NCI-H446 treated with DMSO at 0.1 percent for 48 hours (cell line): ENCODE measurements around the gene ADCY4.
"Not testable (repeated sequence)": the region's sequence is repeated elsewhere in the genome, so short reads cannot be mapped to it uniquely, and the experiment has no call there.

Experiments
- DNase-seq: peaks from one replicate; lab custom pipeline; 2025; lab: John Stamatoyannopoulos, UW

ADCY4 gene

GRCh38 chr14:24366721-24367513 lies 32.0 kb upstream of the ADCY4 start:
- peak; percentile 62 for DNase-seq

GRCh38 chr14:24366413-24366720 lies 31.5 kb upstream of the ADCY4 start:
- DNase-seq: no peak

GRCh38 chr14:24365600-24366412 lies 30.9 kb upstream of the ADCY4 start:
- peak; percentile 12 for DNase-seq

- no peak for DNase-seq
These were observed 30.0 kb upstream of the ADCY4 start for GRCh38 chr14:24364841-24365240.

GRCh38 chr14:24363401-24363800 lies 28.5 kb upstream of the ADCY4 start:
- no peak for DNase-seq

- DNase-seq: no peak
These were observed 27.5 kb upstream of the ADCY4 start for GRCh38 chr14:24362241-24362960.

GRCh38 chr14:24361326-24361725 lies 26.5 kb upstream of the ADCY4 start:
- no peak for DNase-seq

- no peak for DNase-seq
These were observed 25.4 kb upstream of the ADCY4 start for GRCh38 chr14:24360281-24360680.

GRCh38 chr14:24356208-24356607 lies 21.3 kb upstream of the ADCY4 start:
- no peak for DNase-seq

GRCh38 chr14:24355009-24355408 lies 20.1 kb upstream of the ADCY4 start:
- DNase-seq: no peak

GRCh38 chr14:24354482-24354825 lies 19.6 kb upstream of the ADCY4 start:
- DNase-seq: not testable (repeated sequence)

- DNase-seq: no peak
These were observed 18.9 kb upstream of the ADCY4 start for GRCh38 chr14:24353559-24354481.

GRCh38 chr14:24351517-24351916 lies 16.6 kb upstream of the ADCY4 start:
- no peak for DNase-seq

- DNase-seq: no peak
These were observed 14.9 kb upstream of the ADCY4 start for GRCh38 chr14:24349742-24350141.

GRCh38 chr14:24348186-24348585 lies 13.3 kb upstream of the ADCY4 start:
- no peak for DNase-seq

- DNase-seq: no peak
These were observed 12.3 kb upstream of the ADCY4 start for GRCh38 chr14:24347134-24347533.

GRCh38 chr14:24343795-24344660 lies 9.2 kb upstream of the ADCY4 start:
- DNase-seq: no peak

GRCh38 chr14:24342889-24343288 lies 8.0 kb upstream of the ADCY4 start:
- no peak for DNase-seq

- DNase-seq: no peak
These were observed 5.7 kb upstream of the ADCY4 start for GRCh38 chr14:24340606-24341005.

- DNase-seq: no peak
These were observed 4.6 kb upstream of the ADCY4 start, which contains the start of gene RIPK3 for GRCh38 chr14:24339284-24340151. Gene RIPK3 (minus strand): TSS chr14:24339991. CDS start chr14:24339826, 165 bp downstream.
